Measurements from ENCODE around the gene PCDHB16. TPM values are rescaled to one million over a fixed set of nuclear protein-coding genes. Genes with fewer than 3 reads are reported as not detected.

The PCDHB16 gene
- total RNA-seq (2022; extraction: Qiagen RNA extraction): 0.05 to 0.08 TPM (median 0.05 TPM) in 4 of 5 replicates, not detected in the other

DNA sequence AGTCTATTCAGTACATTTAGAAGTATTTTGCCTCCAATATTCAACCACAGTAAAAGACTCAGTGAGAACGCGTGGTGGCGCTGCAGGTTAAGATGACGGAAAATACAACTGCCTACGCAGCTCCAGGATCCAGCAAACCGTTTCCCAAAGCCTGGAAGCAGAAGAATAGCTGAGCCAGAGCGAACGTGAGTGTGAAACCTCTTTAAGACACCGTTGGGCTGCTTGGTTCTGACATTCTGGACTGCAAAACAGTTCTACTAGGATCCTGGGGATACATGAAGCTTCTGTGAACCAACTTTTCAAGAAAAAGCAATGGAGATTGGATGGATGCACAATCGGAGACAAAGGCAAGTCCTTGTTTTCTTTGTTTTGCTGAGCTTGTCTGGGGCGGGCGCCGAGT lies at the start of gene PCDHB16:
TSS of gene PCDHB16 (plus strand) at position 140 of the 400 bp plus-strand sequence. CDS start at position 313, 173 bp downstream.

GRCh38 chr5:141135030-141135717 lies 47.0 kb upstream of the PCDHB16 start, which contains the start of gene PCDHB5:
TSS of gene PCDHB5 (plus strand) at chr5:141135206. CDS start at chr5:141135435, 229 bp downstream.

GRCh38 chr5:141149812-141150211 lies 32.4 kb upstream of the PCDHB16 start, which contains the start of gene PCDHB6:
TSS of gene PCDHB6 (plus strand) at chr5:141150057. CDS start at chr5:141150258, 201 bp downstream.

GRCh38 chr5:141172381-141173204 lies 9.6 kb upstream of the PCDHB16 start, which contains the start of gene PCDHB7:
TSS of gene PCDHB7 (plus strand) at chr5:141172644. CDS start at chr5:141172836, 192 bp downstream.

DNA sequence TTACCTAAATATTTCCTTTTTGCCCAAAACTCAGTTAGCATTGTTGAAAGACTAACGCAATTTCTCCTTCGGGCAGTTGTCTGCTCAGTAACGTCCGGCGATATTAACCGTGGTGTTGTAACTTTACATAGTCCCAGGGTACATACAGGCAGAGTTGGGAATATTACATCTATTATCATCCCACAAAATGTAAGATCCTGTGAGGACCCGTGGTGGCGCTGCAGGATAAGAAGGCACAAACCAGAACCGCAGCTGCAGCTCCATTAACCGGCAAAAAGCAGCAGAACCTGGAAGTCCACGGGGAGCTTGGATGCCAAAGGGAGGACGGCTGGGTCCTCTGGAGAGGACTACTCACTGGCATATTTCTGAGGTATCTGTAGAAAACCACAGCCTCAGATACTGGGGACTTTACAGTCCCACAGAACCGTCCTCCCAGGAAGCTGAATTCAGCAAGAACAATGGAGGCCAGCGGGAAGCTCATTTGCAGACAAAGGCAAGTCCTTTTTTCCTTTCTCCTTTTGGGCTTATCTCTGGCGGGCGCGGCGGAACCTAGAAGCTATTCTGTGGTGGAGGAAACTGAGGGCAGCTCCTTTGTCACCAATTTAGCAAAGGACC lies 4.5 kb upstream of the PCDHB16 start, which contains the start of gene PCDHB8:
TSS of gene PCDHB8 (plus strand) at position 214 of the 615 bp plus-strand sequence. CDS start at position 459, 245 bp downstream.

GRCh38 chr5:141186897-141187512 lies 4.8 kb downstream of the PCDHB16 start, which contains the start of gene PCDHB9:
TSS of gene PCDHB9 (plus strand) at chr5:141187161. CDS start at chr5:141187319, 158 bp downstream.

GRCh38 chr5:141192110-141192725 lies 10.0 kb downstream of the PCDHB16 start, which contains the start of gene PCDHB10:
TSS of gene PCDHB10 (plus strand) at chr5:141192353. CDS start at chr5:141192553, 200 bp downstream.

GRCh38 chr5:141199359-141200235 lies 17.4 kb downstream of the PCDHB16 start, which contains the start of gene PCDHB11:
TSS of gene PCDHB11 (plus strand) at chr5:141199627. CDS start at chr5:141199775, 148 bp downstream.

DNA sequence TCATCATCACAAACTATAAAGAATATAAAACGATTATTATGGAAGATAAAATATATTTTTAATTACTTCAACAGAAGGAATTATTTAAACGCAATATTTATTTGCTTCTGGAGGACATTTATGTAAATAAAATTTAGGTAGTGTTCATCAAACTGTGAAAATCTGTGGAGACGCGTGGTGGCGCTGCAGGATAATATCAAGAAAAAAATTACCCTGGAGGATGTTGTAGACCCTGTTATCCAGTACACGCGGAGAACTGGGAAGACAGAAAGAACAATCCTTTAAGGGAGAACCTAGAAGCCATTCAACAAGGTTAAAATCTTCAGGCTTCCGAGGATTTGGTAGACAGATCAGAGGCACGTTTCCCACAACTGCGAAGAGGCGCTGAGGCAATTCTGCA lies 26.3 kb downstream of the PCDHB16 start, which contains the start of gene PCDHB12:
TSS of gene PCDHB12 (plus strand) at position 242 of the 400 bp plus-strand sequence. CDS start 189 bp downstream, outside the sequence.

DNA sequence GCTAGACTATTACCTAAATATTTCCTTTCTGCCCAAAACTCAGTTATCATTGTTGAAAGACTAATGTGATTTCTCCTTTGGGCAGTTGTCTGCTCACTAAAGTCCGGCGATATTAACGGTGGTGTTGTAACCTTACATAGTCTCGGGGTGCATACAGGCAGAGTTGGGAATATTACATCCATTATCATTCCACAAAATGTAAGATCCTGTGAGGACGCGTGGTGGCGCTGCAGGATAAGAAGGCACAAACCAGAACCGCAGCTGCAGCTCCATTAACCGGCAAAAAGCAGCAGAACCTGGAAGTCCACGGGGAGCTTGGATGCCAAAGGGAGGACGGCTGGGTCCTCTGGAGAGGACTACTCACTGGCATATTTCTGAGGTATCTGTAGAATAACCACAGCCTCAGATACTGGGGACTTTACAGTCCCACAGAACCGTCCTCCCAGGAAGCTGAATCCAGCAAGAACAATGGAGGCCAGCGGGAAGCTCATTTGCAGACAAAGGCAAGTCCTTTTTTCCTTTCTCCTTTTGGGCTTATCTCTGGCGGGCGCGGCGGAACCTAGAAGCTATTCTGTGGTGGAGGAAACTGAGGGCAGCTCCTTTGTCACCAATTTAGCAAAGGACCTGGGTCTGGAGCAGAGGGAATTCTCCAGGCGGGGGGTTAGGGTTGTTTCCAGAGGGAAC lies 31.6 kb downstream of the PCDHB16 start, which contains the start of gene PCDHB13:
TSS of gene PCDHB13 (plus strand) at position 264 of the 684 bp plus-strand sequence. CDS start at position 469, 205 bp downstream.

DNA sequence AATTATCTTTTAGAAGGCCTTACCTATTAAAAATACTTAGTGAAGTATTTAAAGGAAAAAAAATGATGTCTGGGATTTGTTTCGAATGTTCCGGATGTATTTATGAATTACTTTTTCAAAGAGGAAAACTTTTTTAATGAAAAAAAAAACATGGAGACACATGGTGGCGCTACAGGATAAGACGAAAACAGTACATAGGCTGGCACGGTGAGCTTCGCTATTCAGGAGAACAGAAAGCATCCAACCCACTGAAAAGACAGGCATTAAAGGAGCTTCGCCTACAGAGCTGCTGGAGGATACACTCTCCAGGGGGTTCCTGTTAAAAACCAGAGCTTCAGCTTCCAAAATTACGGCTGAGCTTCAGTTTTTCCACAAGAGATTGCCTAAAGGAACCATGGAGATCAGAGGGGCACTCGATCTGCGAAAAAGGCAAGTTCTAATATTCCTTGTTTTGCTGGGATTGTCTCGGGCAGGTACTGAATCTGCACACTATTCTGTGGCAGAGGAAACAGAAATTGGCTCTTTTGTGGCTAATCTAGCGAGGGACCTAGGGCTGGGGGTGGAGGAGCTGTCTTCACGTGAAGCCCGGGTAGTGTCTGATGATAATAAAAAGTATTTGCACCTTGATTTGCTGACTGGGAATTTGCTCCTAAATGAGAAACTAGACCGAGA lies 41.1 kb downstream of the PCDHB16 start, which contains the start of gene PCDHB14:
TSS of gene PCDHB14 (plus strand) at position 232 of the 672 bp plus-strand sequence. CDS start at position 395, 163 bp downstream.

Other genes with a start within 250 kb of the PCDHB16 start
- 3.5 to 4.8 TPM (median 3.9 TPM) in 5 replicates for gene PCDHAC2, start 215.9 kb upstream of the PCDHB16 start, total RNA-seq (2022; extraction: Qiagen RNA extraction)
- not detected in 5 replicates for gene PCDHB1, start 131.0 kb upstream of the PCDHB16 start, total RNA-seq (2022; extraction: Qiagen RNA extraction)
- 3.3 to 13.0 TPM (median 3.7 TPM) in 5 replicates for gene PCDHB2, start 87.8 kb upstream of the PCDHB16 start, total RNA-seq (2022; extraction: Qiagen RNA extraction)
- gene PCDHB3, start 81.9 kb upstream of the PCDHB16 start, total RNA-seq (2022; extraction: Qiagen RNA extraction): 8.7 TPM in 1 of 5 replicates, not detected in the others
- gene PCDHB4, start 60.6 kb upstream of the PCDHB16 start, total RNA-seq (2022; extraction: Qiagen RNA extraction): 0.07 to 0.13 TPM (median 0.09 TPM) in 4 of 5 replicates, not detected in the other
- gene PCDHB5, start 47.2 kb upstream of the PCDHB16 start, total RNA-seq (2022; extraction: Qiagen RNA extraction): 1.2 to 1.6 TPM (median 1.3 TPM) in 5 replicates
- gene PCDHB6, start 32.3 kb upstream of the PCDHB16 start, total RNA-seq (2022; extraction: Qiagen RNA extraction): 0.79 to 1.1 TPM (median 0.90 TPM) in 5 replicates
- gene PCDHB7, start 9.7 kb upstream of the PCDHB16 start, total RNA-seq (2022; extraction: Qiagen RNA extraction): 0.05 TPM in 1 of 5 replicates, not detected in the others
- 0.19 to 0.42 TPM (median 0.22 TPM) in 5 replicates for gene PCDHB8, start 4.6 kb upstream of the PCDHB16 start, total RNA-seq (2022; extraction: Qiagen RNA extraction)
- gene PCDHB9, start 4.8 kb downstream of the PCDHB16 start, total RNA-seq (2022; extraction: Qiagen RNA extraction): 0.03 to 0.26 TPM (median 0.05 TPM) in 3 of 5 replicates, not detected in the others
- gene PCDHB10, start 10.0 kb downstream of the PCDHB16 start, total RNA-seq (2022; extraction: Qiagen RNA extraction): not detected in 5 replicates
- gene PCDHB11, start 17.2 kb downstream of the PCDHB16 start, total RNA-seq (2022; extraction: Qiagen RNA extraction): 0.05 to 0.08 TPM (median 0.08 TPM) in 4 of 5 replicates, not detected in the other
- 0.06 TPM in 1 of 5 replicates, not detected in the others for gene PCDHB12, start 26.3 kb downstream of the PCDHB16 start, total RNA-seq (2022; extraction: Qiagen RNA extraction)
- 0.04 to 0.12 TPM (median 0.05 TPM) in 5 replicates for gene PCDHB13, start 31.5 kb downstream of the PCDHB16 start, total RNA-seq (2022; extraction: Qiagen RNA extraction)
- gene PCDHB14, start 41.0 kb downstream of the PCDHB16 start, total RNA-seq (2022; extraction: Qiagen RNA extraction): 0.05 to 0.21 TPM (median 0.14 TPM) in 5 replicates
- gene PCDHB15, start 63.0 kb downstream of the PCDHB16 start, total RNA-seq (2022; extraction: Qiagen RNA extraction): 0.06 to 0.11 TPM (median 0.10 TPM) in 3 of 5 replicates, not detected in the others
- not detected in 5 replicates for gene SLC25A2, start 121.7 kb downstream of the PCDHB16 start, total RNA-seq (2022; extraction: Qiagen RNA extraction)
- gene TAF7, start 138.4 kb downstream of the PCDHB16 start, total RNA-seq (2022; extraction: Qiagen RNA extraction): 60.0 to 73.5 TPM (median 68.7 TPM) in 5 replicates
- gene PCDHGA1, start 148.1 kb downstream of the PCDHB16 start, total RNA-seq (2022; extraction: Qiagen RNA extraction): 0.24 to 0.29 TPM (median 0.26 TPM) in 5 replicates
- 0.42 to 0.91 TPM (median 0.68 TPM) in 5 replicates for gene PCDHGA2, start 156.4 kb downstream of the PCDHB16 start, total RNA-seq (2022; extraction: Qiagen RNA extraction)
- not detected in 5 replicates for gene PCDHGA3, start 161.4 kb downstream of the PCDHB16 start, total RNA-seq (2022; extraction: Qiagen RNA extraction)
- 1.3 to 2.0 TPM (median 1.9 TPM) in 5 replicates for gene PCDHGB1, start 167.7 kb downstream of the PCDHB16 start, total RNA-seq (2022; extraction: Qiagen RNA extraction)
- gene PCDHGA4, start 172.6 kb downstream of the PCDHB16 start, total RNA-seq (2022; extraction: Qiagen RNA extraction): 0.07 to 0.22 TPM (median 0.12 TPM) in 5 replicates
- 0.06 to 0.11 TPM (median 0.07 TPM) in 4 of 5 replicates, not detected in the other for gene PCDHGB2, start 177.6 kb downstream of the PCDHB16 start, total RNA-seq (2022; extraction: Qiagen RNA extraction)
- gene PCDHGA5, start 181.8 kb downstream of the PCDHB16 start, total RNA-seq (2022; extraction: Qiagen RNA extraction): 0.09 to 0.17 TPM (median 0.14 TPM) in 5 replicates
- 0.10 to 0.31 TPM (median 0.21 TPM) in 5 replicates for gene PCDHGB3, start 187.9 kb downstream of the PCDHB16 start, total RNA-seq (2022; extraction: Qiagen RNA extraction)
- 0.13 to 0.27 TPM (median 0.21 TPM) in 5 replicates for gene PCDHGA6, start 191.5 kb downstream of the PCDHB16 start, total RNA-seq (2022; extraction: Qiagen RNA extraction)
- 0.69 to 1.1 TPM (median 0.90 TPM) in 5 replicates for gene PCDHGA7, start 200.4 kb downstream of the PCDHB16 start, total RNA-seq (2022; extraction: Qiagen RNA extraction)
- 0.55 to 1.0 TPM (median 0.97 TPM) in 5 replicates for gene PCDHGB4, start 205.3 kb downstream of the PCDHB16 start, total RNA-seq (2022; extraction: Qiagen RNA extraction)
- gene PCDHGA8, start 210.2 kb downstream of the PCDHB16 start, total RNA-seq (2022; extraction: Qiagen RNA extraction): 0.02 to 0.06 TPM (median 0.06 TPM) in 3 of 5 replicates, not detected in the others
- gene PCDHGB5, start 215.6 kb downstream of the PCDHB16 start, total RNA-seq (2022; extraction: Qiagen RNA extraction): 1.6 to 2.6 TPM (median 2.2 TPM) in 5 replicates
- 0.06 to 0.08 TPM (median 0.06 TPM) in 3 of 5 replicates, not detected in the others for gene PCDHGA9, start 220.4 kb downstream of the PCDHB16 start, total RNA-seq (2022; extraction: Qiagen RNA extraction)
- gene PCDHGB6, start 225.6 kb downstream of the PCDHB16 start, total RNA-seq (2022; extraction: Qiagen RNA extraction): 0.08 to 0.13 TPM (median 0.12 TPM) in 5 replicates
- 0.02 to 0.03 TPM in 2 of 5 replicates, not detected in the others for gene PCDHGA10, start 230.6 kb downstream of the PCDHB16 start, total RNA-seq (2022; extraction: Qiagen RNA extraction)
- 0.05 to 0.10 TPM (median 0.07 TPM) in 3 of 5 replicates, not detected in the others for gene PCDHGB7, start 235.3 kb downstream of the PCDHB16 start, total RNA-seq (2022; extraction: Qiagen RNA extraction)
- 0.04 to 0.06 TPM (median 0.05 TPM) in 3 of 5 replicates, not detected in the others for gene PCDHGA11, start 238.7 kb downstream of the PCDHB16 start, total RNA-seq (2022; extraction: Qiagen RNA extraction)
- gene PCDHGA12, start 248.1 kb downstream of the PCDHB16 start, total RNA-seq (2022; extraction: Qiagen RNA extraction): 0.02 TPM in 1 of 5 replicates, not detected in the others